Endothelial cell of umbilical vein (primary cell): Measurements from ENCODE around the gene CYB5D1. TPM values are rescaled to one million over a fixed set of nuclear protein-coding genes. Genes with fewer than 3 reads are reported as not detected.
A peak's percentile ranks its signal among the peaks of the same experiment; 100 is the strongest.

Experiments used
- BruUV-seq: library from RNA; stranded (reverse); fragments of 400-500 nt; replicated peaks from 2 replicates; lab custom pipeline; 2021; lab: Mats Ljungman, UMichigan
- CTCF ChIA-PET: fragments of 300-600, 350-600 bp; sonication (Branson Sonifier 250); formaldehyde crosslinking; loops from one replicate; lab custom pipeline; 2021; ENCODE audit warnings: antibody characterized with exemption, inconsistent platforms; lab: Charles Lee
- POLR2A ChIA-PET: fragments of 300-600, 350-600 bp; sonication (Branson Sonifier 250); formaldehyde crosslinking; loops from one replicate; lab custom pipeline; 2021; ENCODE audit warnings: antibody characterized with exemption, inconsistent platforms; lab: Charles Lee
- DNase-seq: peaks from one replicate; pipeline ENCODE4 v3.0.0-alpha.2; 2011; ENCODE audit warnings: low read depth, low spot score
- FAIRE-seq: peaks from 2 replicates; lab custom pipeline; 2011; peaks lifted over from hg19 to GRCh38; lab: Jason Lieb, UNC
- H2AFZ ChIP-seq: 2 replicates; pipeline ENCODE4 v1.6.0; 2012; ENCODE audit warnings: low read depth, low read length, control low read depth, inconsistent platforms
- H3K27ac ChIP-seq: 2 replicates; pipeline ENCODE4 v1.5.1; 2011; ENCODE audit warnings: low read depth, mild to moderate bottlenecking, control low read depth, low read length, moderate library complexity; ENCODE audit not compliant: insufficient read depth
- H3K27me3 ChIP-seq, 2 experiments: 2 replicates each; pipeline versions ENCODE4 v1.6.0 to v1.6.1; 2011; ENCODE audit warnings: low read length in 2 of 2, mixed read lengths in 1 of 2; ENCODE audit not compliant: control insufficient read depth in 2 of 2, insufficient read depth in 2 of 2
- H3K36me3 ChIP-seq, 2 experiments: 2 replicates in 1 of 2; 3 replicates in 1 of 2; pipeline ENCODE4 v1.5.1; 2011; ENCODE audit warnings: low read length in 2 of 2, mild to moderate bottlenecking in 1 of 2, moderate library complexity in 1 of 2; ENCODE audit not compliant: control insufficient read depth in 2 of 2, insufficient read depth in 2 of 2; ENCODE audit errors: extremely low read depth in 1 of 2
- H3K4me1 ChIP-seq: 3 replicates; pipeline ENCODE4 v1.5.1; 2011; ENCODE audit warnings: mild to moderate bottlenecking, low read length; ENCODE audit not compliant: control insufficient read depth, insufficient read depth; ENCODE audit errors: extremely low read depth
- H3K4me2 ChIP-seq: 2 replicates; pipeline ENCODE4 v1.6.1; 2011; ENCODE audit warnings: low read length, control low read depth, mixed read lengths; ENCODE audit not compliant: insufficient read depth
- H3K4me3 ChIP-seq, 3 experiments: fragments of 200-600 bp in 1 of 3; sonication (generic), shearing (Covaris generic) in 1 of 3; replicated peaks in 1 of 3; 2 replicates each; pipeline ENCODE4 v1.5.1; 2011 to 2016; ENCODE audit warnings: control low read depth in 3 of 3, low read length in 3 of 3, mild to moderate bottlenecking in 2 of 3, inconsistent platforms in 1 of 3, low read depth in 1 of 3, moderate library complexity in 1 of 3; ENCODE audit not compliant: insufficient read depth in 1 of 3
- H3K79me2 ChIP-seq: 2 replicates; pipeline ENCODE4 v1.6.0; 2012; ENCODE audit warnings: low read length, inconsistent platforms; ENCODE audit not compliant: control insufficient read depth, insufficient read depth
- H3K9ac ChIP-seq: replicated peaks from 2 replicates; pipeline ENCODE3; 2011; ENCODE audit warnings: low read length, control low read depth; ENCODE audit not compliant: insufficient read depth; ENCODE audit errors: extremely low read depth
- H3K9me1 ChIP-seq: replicated peaks from 3 replicates; pipeline ENCODE4 v1.6.0; 2011; ENCODE audit warnings: mild to moderate bottlenecking, low read length; ENCODE audit not compliant: control insufficient read depth, insufficient read depth; ENCODE audit errors: extremely low read depth
- H3K9me3 ChIP-seq: replicated peaks from 2 replicates; pipeline ENCODE4 v1.5.1; 2012; ENCODE audit warnings: low read length, inconsistent platforms; ENCODE audit not compliant: control insufficient read depth, insufficient read depth
- H4K20me1 ChIP-seq: replicated peaks from 2 replicates; pipeline ENCODE3; 2011; ENCODE audit warnings: mild to moderate bottlenecking, low read length; ENCODE audit not compliant: control insufficient read depth, insufficient read depth; ENCODE audit errors: extremely low read depth
- EZH2 ChIP-seq: IDR thresholded peaks from 2 replicates; pipeline ENCODE4 v1.6.1; 2012; ENCODE audit warnings: borderline replicate concordance, low read depth, mild to moderate bottlenecking, moderate library complexity, low read length, inconsistent platforms; ENCODE audit not compliant: severe bottlenecking
- FOS ChIP-seq: IDR thresholded peaks from 2 replicates; pipeline ENCODE4 v1.6.1; 2011; ENCODE audit warnings: mild to moderate bottlenecking, low read length, moderate library complexity, borderline replicate concordance; ENCODE audit not compliant: insufficient read depth
- GATA2 ChIP-seq: IDR thresholded peaks from 2 replicates; pipeline ENCODE4 v1.7.0; 2011; ENCODE audit warnings: low read depth, mild to moderate bottlenecking, moderate library complexity, mixed read lengths, low read length; ENCODE audit not compliant: insufficient read length, insufficient read depth
- JUN ChIP-seq: IDR thresholded peaks from 2 replicates; pipeline ENCODE4 v1.6.1; 2011; ENCODE audit warnings: borderline replicate concordance, low read depth; ENCODE audit not compliant: insufficient read length, insufficient read depth
- MAX ChIP-seq: IDR thresholded peaks from 2 replicates; pipeline ENCODE4 v1.6.1; 2011; ENCODE audit not compliant: insufficient read depth, insufficient read length
- MYC ChIP-seq: IDR thresholded peaks from one replicate; pipeline ENCODE4 v1.6.1; 2011; ENCODE audit warnings: mild to moderate bottlenecking, low read depth, low read length
- POLR2A ChIP-seq: IDR thresholded peaks from 2 replicates; pipeline ENCODE4 v1.6.1; 2012; ENCODE audit warnings: low read depth, mild to moderate bottlenecking, control low read depth, low read length
- POLR2AphosphoS5 ChIP-seq: IDR thresholded peaks from 2 replicates; pipeline ENCODE4 v1.6.1; 2012; ENCODE audit warnings: low read depth, mild to moderate bottlenecking, control low read depth, low read length, moderate library complexity; ENCODE audit not compliant: insufficient read depth
- dilution Hi-C: fragments of 300-500 bp; cut with MboI; formaldehyde crosslinking; loops from one replicate; pipeline ENCODE4 v1.15.0; 2019; ENCODE audit warnings: low sequenced_read_pairs; ENCODE audit not compliant: extremely low pct_ligation_motif_present
- intact Hi-C: fragments of 100-400 bp; cut with micrococcal nuclease; formaldehyde crosslinking; loops from one replicate; pipeline ENCODE4 v1.10.0; 2022
- polyA plus RNA-seq, 4 experiments: library from polyadenylated mRNA; depleted of rRNA in 3 of 4; stranded (reverse) in 3 of 4; unstranded in 1 of 4; fragments of >200 nt; gene quantifications; 2 replicates each; pipeline versions ENCODE4 v1.2.1 to v1.2.3, GENCODE V29; 2011 to 2012; ENCODE audit warnings: missing spikeins in 1 of 4
- total RNA-seq: library from RNA; stranded (reverse); gene quantifications from 2 replicates; pipeline ENCODE4 v1.2.3, GENCODE V29; 2021
- TF ChIP-seq, protein P1 (sequence below), 2 donors: IDR thresholded peaks; 1 replicate in 1 of 2; 2 replicates in 1 of 2; pipeline ENCODE4 v1.5.1; 2011; ENCODE audit warnings: low read length in 2 of 2, mild to moderate bottlenecking in 2 of 2, moderate library complexity in 2 of 2, control low read depth in 1 of 2, inconsistent platforms in 1 of 2, low read depth in 1 of 2; ENCODE audit not compliant: insufficient read depth in 1 of 2; ENCODE audit errors: extremely low read depth in 1 of 2

The CYB5D1 gene
- total and polyA plus RNA-seq, 2 donors (not counting 3 experiments of a cell fraction or from before 2014, with no cell fraction given): 9.4 to 18.1 TPM

- Histone ChIP-seq H3K9ac (peak overlapping the region; percentile 82), H3K4me1 (peaks cover 45% of the 10 kb centered on the region), H3K27ac (peak overlapping the region; percentile 94), H3K79me2 (peaks cover 32% of the 10 kb centered on the region), H3K27me3 (no peaks in the 10 kb centered on the region), H3K4me3 (peak overlapping the region; percentile 67 to 76 (median 74)), H3K36me3 (peaks cover 5 to 9% of the 10 kb centered on the region in 2 experiments), H4K20me1 (no peaks in the 10 kb centered on the region), H3K9me3 (no peaks in the 10 kb centered on the region), H3K4me2 (peak overlapping the region; percentile 95), H3K9me1 (no peaks in the 10 kb centered on the region), H2AFZ (peak overlapping the region; percentile 19)
- intact Hi-C loops: loop anchor here (5.0 kb wide), 1 partner anchor 198 kb away; the partner anchor contains the start of genes TP53 and WRAP53
- FAIRE-seq (no peak), DNase-seq (peak; percentile 50)
- BruUV-seq: no TSS peak
- ChIA-PET POLR2A (no interaction called here), CTCF (no interaction called here)
- TF ChIP-seq JUN (no peak), POLR2AphosphoS5 (peak; percentile 48), FOS (no peak), EZH2 (no peak), GATA2 (no peak), POLR2A (peak; percentile 12), MYC (no peak), MAX (peak; percentile 55)
- TF ChIP-seq, protein P1, sequence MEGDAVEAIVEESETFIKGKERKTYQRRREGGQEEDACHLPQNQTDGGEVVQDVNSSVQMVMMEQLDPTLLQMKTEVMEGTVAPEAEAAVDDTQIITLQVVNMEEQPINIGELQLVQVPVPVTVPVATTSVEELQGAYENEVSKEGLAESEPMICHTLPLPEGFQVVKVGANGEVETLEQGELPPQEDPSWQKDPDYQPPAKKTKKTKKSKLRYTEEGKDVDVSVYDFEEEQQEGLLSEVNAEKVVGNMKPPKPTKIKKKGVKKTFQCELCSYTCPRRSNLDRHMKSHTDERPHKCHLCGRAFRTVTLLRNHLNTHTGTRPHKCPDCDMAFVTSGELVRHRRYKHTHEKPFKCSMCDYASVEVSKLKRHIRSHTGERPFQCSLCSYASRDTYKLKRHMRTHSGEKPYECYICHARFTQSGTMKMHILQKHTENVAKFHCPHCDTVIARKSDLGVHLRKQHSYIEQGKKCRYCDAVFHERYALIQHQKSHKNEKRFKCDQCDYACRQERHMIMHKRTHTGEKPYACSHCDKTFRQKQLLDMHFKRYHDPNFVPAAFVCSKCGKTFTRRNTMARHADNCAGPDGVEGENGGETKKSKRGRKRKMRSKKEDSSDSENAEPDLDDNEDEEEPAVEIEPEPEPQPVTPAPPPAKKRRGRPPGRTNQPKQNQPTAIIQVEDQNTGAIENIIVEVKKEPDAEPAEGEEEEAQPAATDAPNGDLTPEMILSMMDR (IDR thresholded peaks at IDR 0.05; ENCODE audit: extremely low read depth in 1 of 2, insufficient read depth in 1 of 2, low read depth in 1 of 2, low read length in 2 of 2): no peak
- dilution Hi-C loops: no loop called here
Measured at GRCh38 chr17:7885367-7886226, 27.8 kb downstream of the CYB5D1 start.
